H1 (cell line): ENCODE data around the gene RNU4-1. TPM values are rescaled to one million over a fixed set of nuclear protein-coding genes. Genes with fewer than 3 reads are reported as not detected.

Source experiments
- CTCF ChIA-PET: fragments of 300-600 bp; sonication (Branson Sonifier 250); formaldehyde crosslinking; loops from one replicate; lab custom pipeline; 2021; ENCODE audit not compliant: partially characterized antibody; lab: Charles Lee
- POLR2A ChIA-PET: fragments of 300-600 bp; sonication (Branson Sonifier 250); formaldehyde crosslinking; loops from one replicate; lab custom pipeline; 2021; ENCODE audit warnings: inconsistent platforms; ENCODE audit not compliant: partially characterized antibody; lab: Charles Lee
- DNase-seq, 2 experiments: peaks; one replicate each; pipeline versions ENCODE4 v3.0.0 to v3.0.0-alpha.2; 2010 to 2022; ENCODE audit warnings: low spot score in 2 of 2, low read depth in 1 of 2, mixed read lengths in 1 of 2
- FAIRE-seq: peaks from 2 replicates; lab custom pipeline; 2011; peaks lifted over from hg19 to GRCh38; lab: Jason Lieb, UNC
- H2AFZ ChIP-seq: 2 replicates; pipeline ENCODE4 v1.8.1; 2012; ENCODE audit warnings: low read length, inconsistent platforms
- H2AK5ac ChIP-seq: 2 replicates; pipeline ENCODE4 v1.6.1; 2013; ENCODE audit warnings: low read depth, low read length
- H2BK120ac ChIP-seq: replicated peaks from 2 replicates; pipeline ENCODE3; 2013; ENCODE audit warnings: low read depth, low read length, inconsistent platforms
- H2BK12ac ChIP-seq: 2 replicates; pipeline ENCODE4 v1.6.1; 2013; ENCODE audit warnings: low read depth, low read length
- H2BK15ac ChIP-seq: 2 replicates; pipeline ENCODE4 v1.6.1; 2013; ENCODE audit warnings: low read length
- H2BK20ac ChIP-seq: 2 replicates; pipeline ENCODE4 v1.6.1; 2013; ENCODE audit warnings: low read length
- H2BK5ac ChIP-seq: 2 replicates; pipeline ENCODE4 v1.6.1; 2013; ENCODE audit warnings: low read depth, low read length
- H3K14ac ChIP-seq: 2 replicates; pipeline ENCODE4 v1.6.1; 2013; ENCODE audit warnings: inconsistent platforms; ENCODE audit not compliant: insufficient read length
- H3K18ac ChIP-seq: 2 replicates; pipeline ENCODE4 v1.6.1; 2013; ENCODE audit warnings: low read length; ENCODE audit errors: extremely low read depth
- H3K23ac ChIP-seq: 2 replicates; pipeline ENCODE4 v1.6.1; 2013; ENCODE audit warnings: inconsistent platforms; ENCODE audit not compliant: insufficient read length
- H3K23me2 ChIP-seq: 2 replicates; pipeline ENCODE4 v1.6.1; 2013; ENCODE audit warnings: low read depth, low read length
- H3K27ac ChIP-seq: 2 replicates; pipeline ENCODE4 v1.6.1; 2011; ENCODE audit warnings: low read depth, low read length, inconsistent platforms
- H3K27me3 ChIP-seq, 4 experiments: replicated peaks in 1 of 4; 1 replicate in 1 of 4; 2 replicates in 3 of 4; pipeline versions ENCODE4 v1.6.1 to v1.8.1; 2011 to 2013; ENCODE audit warnings: low read length in 3 of 4, mild to moderate bottlenecking in 3 of 4, inconsistent platforms in 2 of 4, mixed read lengths in 2 of 4, moderate library complexity in 1 of 4; ENCODE audit not compliant: control insufficient read depth in 3 of 4, insufficient read depth in 3 of 4; ENCODE audit errors: extremely low read depth in 1 of 4
- H3K36me3 ChIP-seq, 4 experiments: 2 replicates each; pipeline versions ENCODE4 v1.6.1 to v1.8.1; 2011 to 2013; ENCODE audit warnings: mild to moderate bottlenecking in 4 of 4, low read length in 3 of 4, moderate library complexity in 2 of 4, control low read depth in 1 of 4, inconsistent platforms in 1 of 4; ENCODE audit not compliant: insufficient read depth in 4 of 4, control insufficient read depth in 2 of 4
- H3K4ac ChIP-seq: replicated peaks from 2 replicates; pipeline ENCODE3; 2013; ENCODE audit warnings: low read length, low read depth, mixed read lengths, inconsistent platforms; ENCODE audit not compliant: insufficient read length
- H3K4me1 ChIP-seq, 4 experiments: replicated peaks in 1 of 4; 1 replicate in 1 of 4; 2 replicates in 3 of 4; pipeline versions ENCODE4 v1.6.1 to v1.8.1; 2011 to 2013; ENCODE audit warnings: low read length in 3 of 4, inconsistent platforms in 2 of 4, mixed read lengths in 1 of 4; ENCODE audit not compliant: insufficient read depth in 4 of 4, control insufficient read depth in 3 of 4
- H3K4me2 ChIP-seq, 2 experiments: 2 replicates each; pipeline versions ENCODE4 v1.6.1 to v1.8.1; 2011 to 2013; ENCODE audit warnings: low read depth in 2 of 2, low read length in 2 of 2, control low read depth in 1 of 2, inconsistent platforms in 1 of 2, mild to moderate bottlenecking in 1 of 2; ENCODE audit not compliant: insufficient read depth in 1 of 2
- H3K4me3 ChIP-seq, 4 experiments: fragments of 200-600, 300-600 bp in 1 of 4; sonication (generic), shearing (Covaris generic), sonication (Bioruptor Twin) in 1 of 4; 2 replicates each; pipeline versions ENCODE4 v1.5.1 to v1.8.1; 2011 to 2016; ENCODE audit warnings: low read length in 4 of 4, low read depth in 3 of 4, control low read depth in 2 of 4, inconsistent platforms in 2 of 4, mild to moderate bottlenecking in 2 of 4, mixed read lengths in 1 of 4, moderate library complexity in 1 of 4; ENCODE audit not compliant: insufficient read depth in 2 of 4; ENCODE audit errors: extremely low read depth in 1 of 4
- H3K56ac ChIP-seq: replicated peaks from 2 replicates; pipeline ENCODE3; 2013; ENCODE audit warnings: low read depth, mild to moderate bottlenecking, mixed read lengths, low read length, inconsistent platforms; ENCODE audit not compliant: insufficient read length
- H3K79me1 ChIP-seq: 2 replicates; pipeline ENCODE4 v1.6.1; 2013; ENCODE audit warnings: low read depth, low read length, control low read depth
- H3K79me2 ChIP-seq, 2 experiments: 2 replicates each; pipeline versions ENCODE4 v1.6.1 to v1.8.1; 2012 to 2013; ENCODE audit warnings: low read length in 2 of 2, mild to moderate bottlenecking in 2 of 2, inconsistent platforms in 1 of 2; ENCODE audit not compliant: insufficient read depth in 2 of 2, control insufficient read depth in 1 of 2
- H3K9ac ChIP-seq, 4 experiments: replicated peaks in 1 of 4; 1 replicate in 1 of 4; 2 replicates in 3 of 4; pipeline versions ENCODE4 v1.6.1 to v1.8.1; 2011 to 2013; ENCODE audit warnings: low read depth in 3 of 4, low read length in 3 of 4, control low read depth in 2 of 4, mild to moderate bottlenecking in 2 of 4, moderate library complexity in 2 of 4, inconsistent platforms in 1 of 4; ENCODE audit errors: extremely low read depth in 1 of 4
- H3K9me3 ChIP-seq, 2 experiments: 2 replicates each; pipeline versions ENCODE4 v1.6.1 to v1.8.1; 2012 to 2013; ENCODE audit warnings: mild to moderate bottlenecking in 2 of 2, moderate library complexity in 2 of 2, control low read depth in 1 of 2, inconsistent platforms in 1 of 2, low read depth in 1 of 2, low read length in 1 of 2, mixed read lengths in 1 of 2; ENCODE audit not compliant: insufficient read depth in 2 of 2
- H4K20me1 ChIP-seq, 2 experiments: replicated peaks in 1 of 2; 2 replicates each; pipeline versions ENCODE3 to v1.8.1; 2011 to 2013; ENCODE audit warnings: inconsistent platforms in 2 of 2, low read length in 2 of 2, mild to moderate bottlenecking in 1 of 2; ENCODE audit not compliant: insufficient read depth in 2 of 2, control insufficient read depth in 1 of 2
- H4K5ac ChIP-seq: 2 replicates; pipeline ENCODE4 v1.6.1; 2013; ENCODE audit warnings: low read length, low read depth, mixed read lengths, inconsistent platforms; ENCODE audit not compliant: insufficient read length
- H4K8ac ChIP-seq: 2 replicates; pipeline ENCODE4 v1.8.0; 2013; ENCODE audit warnings: mild to moderate bottlenecking, moderate library complexity, low read length, inconsistent platforms; ENCODE audit not compliant: insufficient read depth; ENCODE audit errors: extremely low read depth
- H4K91ac ChIP-seq: replicated peaks from 2 replicates; pipeline ENCODE3; 2013; ENCODE audit warnings: low read length, mixed read lengths, inconsistent platforms; ENCODE audit not compliant: insufficient read length
- ATF3 ChIP-seq: IDR thresholded peaks from 2 replicates; pipeline ENCODE4 v1.6.1; 2011; ENCODE audit warnings: low read depth, mild to moderate bottlenecking, low read length; ENCODE audit not compliant: insufficient read depth
- BRCA1 ChIP-seq: IDR thresholded peaks from 2 replicates; pipeline ENCODE4 v1.6.1; 2012; ENCODE audit warnings: low read depth, low read length, improper control_type of control experiment
- CBX8 ChIP-seq: fragments of 300-800, 300-1000 bp; sonication (generic); IDR thresholded peaks from 2 replicates; pipeline ENCODE4 v1.7.1; 2016; ENCODE audit warnings: low read depth, low read length, borderline replicate concordance
- EGR1 ChIP-seq: IDR thresholded peaks from 2 replicates; pipeline ENCODE4 v1.6.1; 2011; ENCODE audit warnings: low read depth, low read length, borderline replicate concordance
- EZH2 ChIP-seq: fragments of 200-600 bp; sonication (generic); IDR thresholded peaks from 2 replicates; pipeline ENCODE4 v1.7.1; 2012; ENCODE audit warnings: low read depth, mild to moderate bottlenecking, moderate library complexity, low read length, inconsistent platforms; ENCODE audit not compliant: severe bottlenecking
- MAFK ChIP-seq: IDR thresholded peaks from 2 replicates; pipeline ENCODE4 v1.6.1; 2012; ENCODE audit warnings: low read depth, mild to moderate bottlenecking, improper control_type of control experiment, low read length
- PHF8 ChIP-seq: fragments of 200-600 bp; sonication (generic); conservative IDR thresholded peaks from 2 replicates; pipeline ENCODE4 v1.7.1; 2012; ENCODE audit warnings: low read depth, mild to moderate bottlenecking, inconsistent platforms, low read length, moderate library complexity
- POLR2AphosphoS5 ChIP-seq: IDR thresholded peaks from 2 replicates; pipeline ENCODE4 v1.6.1; 2011; ENCODE audit warnings: low read depth, low read length
- SP1 ChIP-seq: IDR thresholded peaks from 2 replicates; pipeline ENCODE4 v1.6.1; 2011; ENCODE audit warnings: low read depth, low read length
- SP2 ChIP-seq: IDR thresholded peaks from 2 replicates; pipeline ENCODE4 v1.6.1; 2012; ENCODE audit warnings: mild to moderate bottlenecking, low read length, inconsistent platforms
- TEAD4 ChIP-seq: IDR thresholded peaks from 2 replicates; pipeline ENCODE4 v1.6.1; 2012; ENCODE audit warnings: low read depth, low read length, inconsistent platforms, mixed read lengths
- WGBS, 2 experiments: shearing (Covaris generic) in 1 of 2; methylation state at CpG; one replicate each; pipeline versions ENCODE4 v1.1.6 to v1.1.7; 2013 to 2015; ENCODE audit warnings: low lambda C conversion rate in 2 of 2, mixed read lengths in 2 of 2, inconsistent platforms in 1 of 2, low coverage in 1 of 2, missing lambda C conversion rate in 1 of 2; ENCODE audit not compliant: insufficient replicate concordance in 2 of 2, insufficient coverage in 1 of 2, insufficient read length in 1 of 2; ENCODE audit errors: extremely low coverage in 1 of 2, missing lambda C conversion rate in 1 of 2; 5-methylcytosine and 5-hydroxymethylcytosine counted together
- polyA plus RNA-seq, 7 experiments: library from polyadenylated mRNA; depleted of rRNA in 3 of 7; stranded (reverse) in 5 of 7; unstranded in 2 of 7; fragments of >200 nt in 5 of 7; fragments of 200-250 nt in 2 of 7; gene quantifications; 1 replicate in 5 of 7; 2 replicates in 1 of 7; 4 replicates in 1 of 7; pipeline versions ENCODE4 v1.2.1 to v1.2.3, GENCODE V29; 2011 to 2013; ENCODE audit warnings: missing spikeins in 2 of 7, mixed read lengths in 2 of 7
- total RNA-seq: library from RNA; stranded (reverse); fragmentation: NEBNext Ultra II Directional; extraction: Animal tissue kit (Norgen Biotek cat#: 25700); gene quantifications from 2 replicates; pipeline ENCODE4 v1.2.1, GENCODE V29; 2021

The RNU4-1 gene
- total and polyA plus RNA-seq, 2 of the 8 experiments (the other 6 are each of a cell fraction or from before 2014, with no cell fraction given): under 0.01 to 1,424 TPM

GRCh38 chr12:120342175-120343038 lies 49.4 kb upstream of the RNU4-1 start:
- peak in 1 of 2 experiments; percentile 54 for DNase-seq
- H3K27me3 ChIP-seq: no peaks in the 10 kb centered on the region
- H2AFZ ChIP-seq: no peak overlapping the region
- peak overlapping the region; percentile 85; the same call in 1 of the 2 replicates for H4K8ac ChIP-seq
- peaks cover 3 to 34% (median 20%) of the 10 kb centered on the region in 4 experiments; a peak in 6 of 8 replicates for H3K36me3 ChIP-seq
- no peak overlapping the region for H3K4ac ChIP-seq
- H2BK15ac ChIP-seq: no peak overlapping the region
- H3K4me1 ChIP-seq: peaks cover 0 to 9% (median 4%) of the 10 kb centered on the region in 4 experiments; a peak in 5 of 7 replicates
- no peaks in the 10 kb centered on the region for H3K23me2 ChIP-seq
- ChIA-PET CTCF (interaction anchor here (0.6 to 3.1 kb wide), 8 partner anchors 10 to 98 kb away, joined by 3 to 13 read pairs (median 3); no protein-coding TSS in a partner anchor), POLR2A (interaction anchor here (0.6 to 2.9 kb wide), 8 partner anchors 9 to 84 kb away, joined by 3 to 13 read pairs (median 4); no protein-coding TSS in a partner anchor)
- H3K79me2 ChIP-seq: no peaks in the 10 kb centered on the region
- H3K4me3 ChIP-seq: 0 out of 8 replicates have a peak overlapping the region, but pooled peaks of 1 of the 4 experiments have one; percentile 9
- H2BK120ac ChIP-seq: no peak overlapping the region
- no peak overlapping the region for H3K18ac ChIP-seq
- H3K23ac ChIP-seq: no peak overlapping the region
- H3K27ac ChIP-seq: no peak overlapping the region; the same call in 1 of the 2 replicates
- no peak overlapping the region for H2BK12ac ChIP-seq
- no peak for FAIRE-seq
- H2AK5ac ChIP-seq: no peak overlapping the region
- H4K5ac ChIP-seq: no peak overlapping the region
- 55% methylated on average over 17 of the region's 30 CpGs; no CpG with 5 or more reads in 1 of the 2 experiments for WGBS, 2 experiments
- H3K56ac ChIP-seq: no peak overlapping the region
- no peak overlapping the region; the same call in 1 of the 2 replicates for H2BK5ac ChIP-seq
- no peak overlapping the region for H3K14ac ChIP-seq
- H4K20me1 ChIP-seq: peaks cover 0 to under 1% of the 10 kb centered on the region in 2 experiments
- peaks cover 5 to 8% of the 10 kb centered on the region in 2 experiments for H3K9me3 ChIP-seq
- H3K4me2 ChIP-seq: peak overlapping the region in 1 of 2 experiments; percentile 8; a peak in 2 of 4 replicates
- no peak overlapping the region for H4K91ac ChIP-seq
- no peak overlapping the region for H2BK20ac ChIP-seq
- no peak overlapping the region for H3K9ac ChIP-seq
- no peaks in the 10 kb centered on the region for H3K79me1 ChIP-seq
- TF ChIP-seq BRCA1: no peak
- TF ChIP-seq CBX8: no peak
- no peak for TF ChIP-seq SP2
- TF ChIP-seq POLR2AphosphoS5: no peak
- no peak for TF ChIP-seq EGR1
- TF ChIP-seq SP1: no peak
- no peak for TF ChIP-seq PHF8
- no peak for TF ChIP-seq ATF3
- no peak for TF ChIP-seq MAFK
- TF ChIP-seq EZH2: no peak
- no peak for TF ChIP-seq TEAD4
